Epithelial cell of proximal tubule (primary cell): Measurements from ENCODE around the gene ZNF536. TPM values are rescaled to one million over a fixed set of nuclear protein-coding genes. Genes with fewer than 3 reads are reported as not detected.

Source experiments
- DNase-seq: peaks from one replicate; pipeline ENCODE4 v3.0.0-alpha.2; 2011; ENCODE audit warnings: low read depth
- H3K4me3 ChIP-seq: 2 replicates; pipeline ENCODE4 v1.5.1; 2011; ENCODE audit warnings: low read depth, mild to moderate bottlenecking, low read length
- total RNA-seq: library from RNA; depleted of rRNA; stranded (reverse); fragments of >200 nt; gene quantifications from 2 replicates; pipeline ENCODE4 v1.2.3, GENCODE V29; 2015
- TF ChIP-seq, protein P1 (sequence below): conservative IDR thresholded peaks from 2 replicates; pipeline ENCODE4 v1.5.1; 2012; ENCODE audit warnings: low read depth, mild to moderate bottlenecking, low read length

ZNF536 gene
- total RNA-seq, 1 donor from 2014 or later: not detected

DNA sequence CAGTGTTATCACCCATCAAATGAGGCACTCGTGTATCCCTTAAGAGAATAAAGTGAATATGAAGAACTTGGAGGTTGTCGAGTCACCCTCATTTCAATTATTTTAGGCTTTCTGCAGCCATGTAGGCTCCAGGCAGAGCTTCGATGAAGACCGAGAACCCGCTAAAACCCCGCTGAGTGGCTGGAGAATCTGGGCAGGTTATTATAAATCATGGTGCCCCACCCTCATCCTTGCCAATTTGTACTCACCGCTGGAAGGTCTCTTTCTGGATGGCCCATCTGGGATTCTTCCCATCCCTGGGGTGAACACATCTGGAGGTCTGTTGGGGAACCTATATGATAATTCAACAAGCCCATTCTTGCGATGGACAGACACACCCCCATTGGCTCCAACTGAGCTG lies 190.8 kb downstream of the ZNF536 start:
- DNase-seq: no peak
- TF ChIP-seq, protein P1, sequence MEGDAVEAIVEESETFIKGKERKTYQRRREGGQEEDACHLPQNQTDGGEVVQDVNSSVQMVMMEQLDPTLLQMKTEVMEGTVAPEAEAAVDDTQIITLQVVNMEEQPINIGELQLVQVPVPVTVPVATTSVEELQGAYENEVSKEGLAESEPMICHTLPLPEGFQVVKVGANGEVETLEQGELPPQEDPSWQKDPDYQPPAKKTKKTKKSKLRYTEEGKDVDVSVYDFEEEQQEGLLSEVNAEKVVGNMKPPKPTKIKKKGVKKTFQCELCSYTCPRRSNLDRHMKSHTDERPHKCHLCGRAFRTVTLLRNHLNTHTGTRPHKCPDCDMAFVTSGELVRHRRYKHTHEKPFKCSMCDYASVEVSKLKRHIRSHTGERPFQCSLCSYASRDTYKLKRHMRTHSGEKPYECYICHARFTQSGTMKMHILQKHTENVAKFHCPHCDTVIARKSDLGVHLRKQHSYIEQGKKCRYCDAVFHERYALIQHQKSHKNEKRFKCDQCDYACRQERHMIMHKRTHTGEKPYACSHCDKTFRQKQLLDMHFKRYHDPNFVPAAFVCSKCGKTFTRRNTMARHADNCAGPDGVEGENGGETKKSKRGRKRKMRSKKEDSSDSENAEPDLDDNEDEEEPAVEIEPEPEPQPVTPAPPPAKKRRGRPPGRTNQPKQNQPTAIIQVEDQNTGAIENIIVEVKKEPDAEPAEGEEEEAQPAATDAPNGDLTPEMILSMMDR: no peak
- H3K4me3 ChIP-seq: no peak overlapping the region

DNA sequence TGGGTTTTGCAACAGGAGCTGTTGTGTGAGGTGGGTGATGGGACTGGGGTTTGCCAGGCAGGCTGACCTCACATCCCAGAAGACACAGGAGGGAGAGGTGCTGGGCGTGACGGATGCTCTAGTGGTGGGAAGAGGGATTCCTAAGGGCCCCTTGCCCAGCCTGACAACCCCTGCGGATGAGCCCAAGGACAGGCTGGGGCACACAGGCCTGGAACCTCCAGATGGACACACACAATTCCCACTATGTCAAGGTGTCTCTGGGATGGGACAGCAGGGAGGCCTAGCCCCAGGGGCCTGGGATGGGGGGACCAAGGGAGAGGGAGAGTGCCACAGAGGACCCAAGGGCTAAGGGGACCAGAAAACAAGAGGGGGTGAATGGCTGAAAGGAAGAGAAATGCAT lies 191.5 kb downstream of the ZNF536 start:
- DNase-seq: no peak
- no peak overlapping the region for H3K4me3 ChIP-seq
- TF ChIP-seq, protein P1: no peak

DNA sequence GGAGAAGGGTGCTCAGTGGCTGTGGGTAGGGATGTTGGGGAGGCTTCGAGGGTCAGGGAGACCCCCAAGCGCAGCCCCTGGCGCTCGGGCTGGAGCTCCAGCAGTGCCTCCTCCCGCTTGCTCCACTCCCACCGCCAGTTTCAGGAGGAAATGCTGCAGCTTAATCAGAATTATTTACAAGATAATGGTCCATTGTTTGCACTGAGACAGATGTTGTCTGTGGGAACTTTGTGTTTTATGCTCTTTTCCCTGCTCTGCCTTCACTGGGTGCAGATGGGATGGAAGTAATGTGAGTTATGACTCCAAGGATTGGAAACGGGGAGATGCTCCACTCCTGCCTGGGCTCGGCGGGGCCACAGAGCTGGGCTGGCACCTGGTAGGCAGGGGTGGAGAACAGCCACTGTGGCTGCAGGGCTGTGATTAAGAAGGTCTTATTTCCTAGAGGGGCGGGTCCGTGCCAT lies 192.4 kb downstream of the ZNF536 start:
- no peak for DNase-seq
- no peak overlapping the region for H3K4me3 ChIP-seq
- TF ChIP-seq, protein P1: no peak

DNA sequence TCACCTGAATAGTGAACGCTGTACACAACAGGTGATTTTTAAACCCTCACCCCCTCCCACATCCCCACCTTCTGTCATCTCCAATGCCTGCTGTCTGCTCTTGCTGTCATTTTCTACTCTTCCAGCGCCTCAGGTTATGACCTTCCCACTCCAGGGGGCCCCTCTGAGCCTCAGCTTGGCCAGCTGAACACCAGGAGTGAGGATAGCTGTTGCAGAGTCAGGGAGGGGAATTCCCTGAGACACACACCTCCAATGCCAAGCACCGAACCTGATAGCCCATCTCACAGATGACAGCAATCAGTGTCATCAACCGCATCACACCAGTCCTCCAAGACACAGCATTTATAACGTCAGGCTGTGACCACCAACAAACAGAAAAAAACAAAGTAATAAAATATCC lies 193.5 kb downstream of the ZNF536 start:
- H3K4me3 ChIP-seq: no peak overlapping the region
- TF ChIP-seq, protein P1: no peak
- DNase-seq: no peak

DNA sequence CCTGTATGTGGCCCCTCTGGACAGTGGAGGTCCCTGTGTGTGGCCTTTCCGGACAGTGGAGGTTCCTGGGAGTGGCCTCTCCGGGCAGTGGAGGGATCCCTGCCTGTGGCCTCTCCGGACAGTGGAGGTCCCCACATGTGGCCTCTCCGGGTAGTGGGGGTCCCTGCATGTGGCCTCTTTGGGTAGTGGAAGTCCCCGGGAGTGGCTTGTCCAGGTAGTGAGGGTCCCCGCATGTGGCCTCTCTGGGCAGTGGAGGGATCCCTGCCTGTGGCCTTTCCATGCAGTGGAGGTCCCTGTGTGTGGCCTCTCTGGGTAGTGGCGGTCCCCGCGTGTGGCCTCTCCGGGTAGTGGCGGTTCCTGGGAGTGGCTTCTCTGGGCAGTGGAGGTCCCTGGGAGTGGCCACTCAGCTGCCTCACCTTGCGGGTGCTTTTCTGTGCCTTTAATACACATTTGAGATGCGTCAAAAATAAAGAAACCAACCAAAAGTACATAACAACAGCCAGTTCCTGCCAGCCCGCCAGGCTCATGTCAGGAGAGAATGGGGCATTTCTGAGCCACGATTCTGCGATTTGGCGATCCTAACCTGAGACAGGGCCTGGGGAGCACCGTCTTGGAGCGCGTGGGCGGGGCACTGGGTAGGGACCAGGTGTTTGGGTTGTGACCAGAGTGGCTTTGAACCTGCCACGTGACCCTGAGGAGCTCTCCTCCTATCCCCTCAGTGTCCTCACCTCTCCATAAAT lies 194.7 kb downstream of the ZNF536 start:
- TF ChIP-seq, protein P1: no peak
- no peak for DNase-seq
- H3K4me3 ChIP-seq: no peak overlapping the region

DNA sequence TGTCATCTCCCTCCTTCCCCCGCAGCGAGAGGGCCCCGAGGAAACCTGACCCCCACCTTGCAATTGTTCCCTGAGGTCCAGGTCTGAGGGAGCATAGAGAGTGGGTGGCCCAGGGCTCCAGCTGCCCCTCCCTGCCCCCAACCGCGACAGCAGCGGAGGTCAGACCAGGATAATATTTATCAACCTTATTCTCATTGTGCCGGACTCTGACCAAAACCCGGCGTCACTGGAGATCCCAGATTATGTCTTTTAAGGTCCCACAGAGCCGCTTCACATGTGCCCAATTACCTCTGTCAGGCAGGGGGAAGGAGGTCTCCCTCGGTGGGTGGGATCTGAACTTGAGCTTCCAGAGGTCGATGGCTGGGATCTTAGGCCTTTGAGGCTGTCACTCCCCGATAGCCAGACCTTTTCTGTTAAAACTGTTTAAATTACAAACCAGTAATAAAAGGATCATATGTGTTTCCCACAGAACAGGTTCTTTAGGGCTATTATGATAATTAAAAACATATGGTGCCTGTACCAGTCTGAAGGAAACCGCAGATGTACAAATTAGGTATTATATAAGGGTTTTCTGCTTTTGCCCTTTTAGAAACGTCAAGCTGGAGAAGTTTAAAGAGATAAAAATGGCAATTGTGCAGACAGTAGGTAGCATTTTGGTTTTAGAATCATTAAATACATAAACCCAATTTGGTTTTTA lies 195.5 kb downstream of the ZNF536 start:
- TF ChIP-seq, protein P1: no peak
- H3K4me3 ChIP-seq: no peak overlapping the region
- no peak for DNase-seq
